GM23338 (cell line): ENCODE measurements around the gene AMPD3. TPM values are rescaled to one million over a fixed set of nuclear protein-coding genes. Genes with fewer than 3 reads are reported as not detected.

Source experiments
- ATAC-seq: fragments of 200-7000 bp; cut with Tn5 transposase; 3 replicates; pipeline ENCODE4 v1.9.1; 2020
- DNase-seq: peaks from one replicate; pipeline ENCODE4 v3.0.0-alpha.2; 2015; ENCODE audit warnings: low spot score
- H2AFZ ChIP-seq: fragments of 200-600 bp; sonication (generic); 2 replicates; pipeline ENCODE4 v1.8.0; 2016; ENCODE audit warnings: antibody characterized with exemption, mild to moderate bottlenecking, moderate library complexity
- H3F3A ChIP-seq: fragments of 200-600 bp; sonication (generic); replicated peaks from 2 replicates; pipeline ENCODE4 v1.8.0; 2017; ENCODE audit warnings: antibody characterized with exemption, mixed run types, low read depth
- H3K27ac ChIP-seq: fragments of 200-600 bp; sonication (generic); 2 replicates; pipeline ENCODE4 v1.6.1; 2016; ENCODE audit warnings: low read depth
- H3K27me3 ChIP-seq: fragments of 200-600 bp; sonication (generic); 2 replicates; pipeline ENCODE4 v1.8.0; 2016; ENCODE audit warnings: mild to moderate bottlenecking, mixed run types, moderate library complexity; ENCODE audit not compliant: insufficient read depth
- H3K36me3 ChIP-seq: fragments of 200-600 bp; sonication (generic); 2 replicates; pipeline ENCODE4 v1.8.0; 2016; ENCODE audit warnings: mild to moderate bottlenecking; ENCODE audit not compliant: insufficient read depth
- H3K4me1 ChIP-seq: fragments of 200-600 bp; sonication (generic); 2 replicates; pipeline ENCODE4 v1.8.0; 2016; ENCODE audit warnings: mild to moderate bottlenecking, moderate library complexity; ENCODE audit not compliant: insufficient read depth
- H3K4me2 ChIP-seq: fragments of 200-600 bp; sonication (generic); 2 replicates; pipeline ENCODE4 v1.7.1; 2017; ENCODE audit warnings: mixed run types
- H3K4me3 ChIP-seq: fragments of 200-600 bp; sonication (generic); 2 replicates; pipeline ENCODE4 v1.6.1; 2016; ENCODE audit warnings: mixed run types
- H3K79me2 ChIP-seq: fragments of 200-600 bp; sonication (generic); replicated peaks from 2 replicates; pipeline ENCODE4 v1.8.0; 2017; ENCODE audit warnings: mild to moderate bottlenecking; ENCODE audit not compliant: insufficient read depth
- H3K9me2 ChIP-seq: fragments of 200-600 bp; sonication (generic); 2 replicates; pipeline ENCODE4 v1.8.0; 2017; ENCODE audit not compliant: insufficient read depth
- H4K20me1 ChIP-seq: fragments of 200-600 bp; sonication (generic); replicated peaks from 2 replicates; pipeline ENCODE4 v1.8.0; 2017; ENCODE audit warnings: mild to moderate bottlenecking; ENCODE audit not compliant: insufficient read depth
- H3K27ac Mint-ChIP-seq: 2 replicates; pipeline ENCODE4 v1.8.0; 2020; ENCODE audit warnings: inconsistent platforms, mild to moderate bottlenecking, moderate library complexity, mixed read lengths
- H3K27me3 Mint-ChIP-seq: 3 replicates; pipeline ENCODE4 v1.8.0; 2022; ENCODE audit warnings: low read depth, mild to moderate bottlenecking, moderate library complexity, mixed read lengths, inconsistent platforms; ENCODE audit not compliant: insufficient read depth, poor library complexity
- H3K36me3 Mint-ChIP-seq: 3 replicates; pipeline ENCODE4 v1.8.0; 2021; ENCODE audit warnings: low read depth, mild to moderate bottlenecking, inconsistent platforms, moderate library complexity, mixed read lengths
- H3K4me1 Mint-ChIP-seq: 3 replicates; pipeline ENCODE4 v1.8.0; 2020; ENCODE audit warnings: mild to moderate bottlenecking, inconsistent platforms, mixed read lengths
- H3K4me3 Mint-ChIP-seq: 3 replicates; pipeline ENCODE4 v1.8.0; 2021; ENCODE audit warnings: moderate library complexity, mild to moderate bottlenecking, inconsistent platforms, mixed read lengths
- H3K9me3 Mint-ChIP-seq: 3 replicates; pipeline ENCODE4 v1.8.0; 2020; ENCODE audit warnings: moderate library complexity, mild to moderate bottlenecking, inconsistent platforms, mixed read lengths
- CREB1 ChIP-seq: fragments of 250-450 bp; sonication (Bioruptor Pico); IDR thresholded peaks from 2 replicates; pipeline ENCODE4 v1.5.0; 2020; ENCODE audit warnings: low read depth, mild to moderate bottlenecking, moderate library complexity
- EZH2 ChIP-seq: fragments of 200-600 bp; sonication (generic); IDR thresholded peaks from one replicate; pipeline ENCODE4 v1.8.0; 2017; ENCODE audit warnings: antibody characterized with exemption, mild to moderate bottlenecking, low read depth; ENCODE audit not compliant: unreplicated experiment
- EZH2phosphoT487 ChIP-seq: fragments of 200-600 bp; sonication (generic); IDR thresholded peaks from one replicate; pipeline ENCODE4 v1.8.1; 2018; ENCODE audit warnings: antibody characterized with exemption; ENCODE audit not compliant: unreplicated experiment
- JUNB ChIP-seq: IDR thresholded peaks from one replicate; pipeline ENCODE4 v1.6.1; 2016; ENCODE audit warnings: antibody characterized with exemption; ENCODE audit not compliant: unreplicated experiment
- NANOG ChIP-seq: IDR thresholded peaks from 2 replicates; pipeline ENCODE4 v1.6.1; 2016; ENCODE audit warnings: antibody characterized with exemption, borderline replicate concordance
- POLR2AphosphoS5 ChIP-seq: IDR thresholded peaks from 2 replicates; pipeline ENCODE4 v1.6.1; 2016; ENCODE audit warnings: antibody characterized with exemption, low read depth
- STAT1 ChIP-seq: IDR thresholded peaks from one replicate; pipeline ENCODE4 v1.6.1; 2016; ENCODE audit warnings: antibody characterized with exemption; ENCODE audit not compliant: unreplicated experiment
- ZNF114 ChIP-seq: fragments of 250-450 bp; sonication (Bioruptor Pico); IDR thresholded peaks from 2 replicates; pipeline ENCODE4 v1.5.0; 2020; ENCODE audit warnings: mild to moderate bottlenecking, moderate library complexity
- ZNF331 ChIP-seq: fragments of 250-450 bp; sonication (Bioruptor Pico); IDR thresholded peaks from 2 replicates; pipeline ENCODE4 v1.5.0; 2020; ENCODE audit warnings: low read depth, mild to moderate bottlenecking, moderate library complexity
- polyA plus RNA-seq: library from polyadenylated mRNA; unstranded; fragments of >200 nt; fragmentation: Nextera tagmentation; extraction: Ambion mirVana; gene quantifications from 2 replicates; pipeline ENCODE4 v1.2.1, GENCODE V29; 2016
- total RNA-seq: library from RNA; depleted of rRNA; stranded (reverse); fragments of >200 nt; shearing (Covaris generic); gene quantifications from 2 replicates; pipeline ENCODE4 v1.2.3, GENCODE V29; 2014
- TF ChIP-seq, protein P1 (sequence below), 2 experiments: fragments of 200-600 bp in 1 of 2; sonication (generic) in 1 of 2; conservative IDR thresholded peaks; 2 replicates each; pipeline versions ENCODE4 v1.5.1 to v1.6.1; 2016 to 2017; ENCODE audit warnings: antibody characterized with exemption in 2 of 2, low read depth in 2 of 2, mild to moderate bottlenecking in 2 of 2, moderate library complexity in 1 of 2
- TF ChIP-seq, protein P2 (sequence below): IDR thresholded peaks from 2 replicates; pipeline ENCODE4 v1.6.1; 2016; ENCODE audit warnings: antibody characterized with exemption
- TF ChIP-seq, protein P3 (sequence below): fragments of 250-450 bp; sonication (Bioruptor Pico); IDR thresholded peaks from 2 replicates; pipeline ENCODE4 v1.5.0; 2020; ENCODE audit warnings: mild to moderate bottlenecking, moderate library complexity
- TF ChIP-seq, protein P4 (sequence below): IDR thresholded peaks from one replicate; pipeline ENCODE4 v1.6.1; 2018; ENCODE audit warnings: antibody characterized with exemption; ENCODE audit not compliant: unreplicated experiment

The AMPD3 gene
- total and polyA plus RNA-seq, 2 experiments from 2014 or later = 1.6 to 2.1 TPM

DNA sequence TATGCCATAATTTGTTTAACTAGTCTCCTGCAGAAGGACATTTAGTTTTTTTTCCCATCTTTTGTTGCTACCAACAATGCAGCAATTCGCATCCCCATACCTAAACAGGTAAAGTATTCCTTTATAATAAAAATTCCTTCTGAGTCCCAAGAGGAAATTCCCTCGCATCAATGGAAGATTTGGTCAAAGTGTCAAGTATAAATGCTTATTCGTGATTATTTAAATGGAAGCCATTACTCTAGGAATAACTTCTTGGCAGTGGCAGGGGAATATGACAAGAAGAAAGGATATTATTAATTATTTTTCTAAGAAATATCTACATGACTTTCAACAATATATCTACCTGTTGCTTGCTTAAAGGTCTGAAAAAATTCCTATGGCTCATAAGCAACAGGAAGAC is 60.4 kb downstream of the AMPD3 start:
- H3K4me1 ChIP-seq = peaks cover 14% of the 10 kb centered on the region
- Mint-ChIP-seq H3K27ac (no peak overlapping the region), H3K27me3 (peaks cover 2% of the 10 kb centered on the region), H3K4me3 (no peak overlapping the region), H3K4me1 (peaks cover 17% of the 10 kb centered on the region), H3K9me3 (no peaks in the 10 kb centered on the region), H3K36me3 (no peaks in the 10 kb centered on the region)
- DNase-seq (no peak), ATAC-seq (no peak)
- H3F3A ChIP-seq = no peaks in the 10 kb centered on the region
- H2AFZ ChIP-seq = no peak overlapping the region
- TF ChIP-seq STAT1 (no peak), ZNF331 (CRISPR knock-in tag) (no peak), CREB1 (CRISPR knock-in tag) (no peak), JUNB (no peak), POLR2AphosphoS5 (no peak), EZH2phosphoT487 (no peak), NANOG (no peak), ZNF114 (no peak), EZH2 (no peak)
- TF ChIP-seq, protein P1, sequence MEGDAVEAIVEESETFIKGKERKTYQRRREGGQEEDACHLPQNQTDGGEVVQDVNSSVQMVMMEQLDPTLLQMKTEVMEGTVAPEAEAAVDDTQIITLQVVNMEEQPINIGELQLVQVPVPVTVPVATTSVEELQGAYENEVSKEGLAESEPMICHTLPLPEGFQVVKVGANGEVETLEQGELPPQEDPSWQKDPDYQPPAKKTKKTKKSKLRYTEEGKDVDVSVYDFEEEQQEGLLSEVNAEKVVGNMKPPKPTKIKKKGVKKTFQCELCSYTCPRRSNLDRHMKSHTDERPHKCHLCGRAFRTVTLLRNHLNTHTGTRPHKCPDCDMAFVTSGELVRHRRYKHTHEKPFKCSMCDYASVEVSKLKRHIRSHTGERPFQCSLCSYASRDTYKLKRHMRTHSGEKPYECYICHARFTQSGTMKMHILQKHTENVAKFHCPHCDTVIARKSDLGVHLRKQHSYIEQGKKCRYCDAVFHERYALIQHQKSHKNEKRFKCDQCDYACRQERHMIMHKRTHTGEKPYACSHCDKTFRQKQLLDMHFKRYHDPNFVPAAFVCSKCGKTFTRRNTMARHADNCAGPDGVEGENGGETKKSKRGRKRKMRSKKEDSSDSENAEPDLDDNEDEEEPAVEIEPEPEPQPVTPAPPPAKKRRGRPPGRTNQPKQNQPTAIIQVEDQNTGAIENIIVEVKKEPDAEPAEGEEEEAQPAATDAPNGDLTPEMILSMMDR (conservative IDR thresholded peaks at IDR 0.05; ENCODE audit: low read depth in 2 of 2) = no peak
- TF ChIP-seq, protein P2, sequence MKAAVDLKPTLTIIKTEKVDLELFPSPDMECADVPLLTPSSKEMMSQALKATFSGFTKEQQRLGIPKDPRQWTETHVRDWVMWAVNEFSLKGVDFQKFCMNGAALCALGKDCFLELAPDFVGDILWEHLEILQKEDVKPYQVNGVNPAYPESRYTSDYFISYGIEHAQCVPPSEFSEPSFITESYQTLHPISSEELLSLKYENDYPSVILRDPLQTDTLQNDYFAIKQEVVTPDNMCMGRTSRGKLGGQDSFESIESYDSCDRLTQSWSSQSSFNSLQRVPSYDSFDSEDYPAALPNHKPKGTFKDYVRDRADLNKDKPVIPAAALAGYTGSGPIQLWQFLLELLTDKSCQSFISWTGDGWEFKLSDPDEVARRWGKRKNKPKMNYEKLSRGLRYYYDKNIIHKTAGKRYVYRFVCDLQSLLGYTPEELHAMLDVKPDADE = no peak
- TF ChIP-seq, protein P3, sequence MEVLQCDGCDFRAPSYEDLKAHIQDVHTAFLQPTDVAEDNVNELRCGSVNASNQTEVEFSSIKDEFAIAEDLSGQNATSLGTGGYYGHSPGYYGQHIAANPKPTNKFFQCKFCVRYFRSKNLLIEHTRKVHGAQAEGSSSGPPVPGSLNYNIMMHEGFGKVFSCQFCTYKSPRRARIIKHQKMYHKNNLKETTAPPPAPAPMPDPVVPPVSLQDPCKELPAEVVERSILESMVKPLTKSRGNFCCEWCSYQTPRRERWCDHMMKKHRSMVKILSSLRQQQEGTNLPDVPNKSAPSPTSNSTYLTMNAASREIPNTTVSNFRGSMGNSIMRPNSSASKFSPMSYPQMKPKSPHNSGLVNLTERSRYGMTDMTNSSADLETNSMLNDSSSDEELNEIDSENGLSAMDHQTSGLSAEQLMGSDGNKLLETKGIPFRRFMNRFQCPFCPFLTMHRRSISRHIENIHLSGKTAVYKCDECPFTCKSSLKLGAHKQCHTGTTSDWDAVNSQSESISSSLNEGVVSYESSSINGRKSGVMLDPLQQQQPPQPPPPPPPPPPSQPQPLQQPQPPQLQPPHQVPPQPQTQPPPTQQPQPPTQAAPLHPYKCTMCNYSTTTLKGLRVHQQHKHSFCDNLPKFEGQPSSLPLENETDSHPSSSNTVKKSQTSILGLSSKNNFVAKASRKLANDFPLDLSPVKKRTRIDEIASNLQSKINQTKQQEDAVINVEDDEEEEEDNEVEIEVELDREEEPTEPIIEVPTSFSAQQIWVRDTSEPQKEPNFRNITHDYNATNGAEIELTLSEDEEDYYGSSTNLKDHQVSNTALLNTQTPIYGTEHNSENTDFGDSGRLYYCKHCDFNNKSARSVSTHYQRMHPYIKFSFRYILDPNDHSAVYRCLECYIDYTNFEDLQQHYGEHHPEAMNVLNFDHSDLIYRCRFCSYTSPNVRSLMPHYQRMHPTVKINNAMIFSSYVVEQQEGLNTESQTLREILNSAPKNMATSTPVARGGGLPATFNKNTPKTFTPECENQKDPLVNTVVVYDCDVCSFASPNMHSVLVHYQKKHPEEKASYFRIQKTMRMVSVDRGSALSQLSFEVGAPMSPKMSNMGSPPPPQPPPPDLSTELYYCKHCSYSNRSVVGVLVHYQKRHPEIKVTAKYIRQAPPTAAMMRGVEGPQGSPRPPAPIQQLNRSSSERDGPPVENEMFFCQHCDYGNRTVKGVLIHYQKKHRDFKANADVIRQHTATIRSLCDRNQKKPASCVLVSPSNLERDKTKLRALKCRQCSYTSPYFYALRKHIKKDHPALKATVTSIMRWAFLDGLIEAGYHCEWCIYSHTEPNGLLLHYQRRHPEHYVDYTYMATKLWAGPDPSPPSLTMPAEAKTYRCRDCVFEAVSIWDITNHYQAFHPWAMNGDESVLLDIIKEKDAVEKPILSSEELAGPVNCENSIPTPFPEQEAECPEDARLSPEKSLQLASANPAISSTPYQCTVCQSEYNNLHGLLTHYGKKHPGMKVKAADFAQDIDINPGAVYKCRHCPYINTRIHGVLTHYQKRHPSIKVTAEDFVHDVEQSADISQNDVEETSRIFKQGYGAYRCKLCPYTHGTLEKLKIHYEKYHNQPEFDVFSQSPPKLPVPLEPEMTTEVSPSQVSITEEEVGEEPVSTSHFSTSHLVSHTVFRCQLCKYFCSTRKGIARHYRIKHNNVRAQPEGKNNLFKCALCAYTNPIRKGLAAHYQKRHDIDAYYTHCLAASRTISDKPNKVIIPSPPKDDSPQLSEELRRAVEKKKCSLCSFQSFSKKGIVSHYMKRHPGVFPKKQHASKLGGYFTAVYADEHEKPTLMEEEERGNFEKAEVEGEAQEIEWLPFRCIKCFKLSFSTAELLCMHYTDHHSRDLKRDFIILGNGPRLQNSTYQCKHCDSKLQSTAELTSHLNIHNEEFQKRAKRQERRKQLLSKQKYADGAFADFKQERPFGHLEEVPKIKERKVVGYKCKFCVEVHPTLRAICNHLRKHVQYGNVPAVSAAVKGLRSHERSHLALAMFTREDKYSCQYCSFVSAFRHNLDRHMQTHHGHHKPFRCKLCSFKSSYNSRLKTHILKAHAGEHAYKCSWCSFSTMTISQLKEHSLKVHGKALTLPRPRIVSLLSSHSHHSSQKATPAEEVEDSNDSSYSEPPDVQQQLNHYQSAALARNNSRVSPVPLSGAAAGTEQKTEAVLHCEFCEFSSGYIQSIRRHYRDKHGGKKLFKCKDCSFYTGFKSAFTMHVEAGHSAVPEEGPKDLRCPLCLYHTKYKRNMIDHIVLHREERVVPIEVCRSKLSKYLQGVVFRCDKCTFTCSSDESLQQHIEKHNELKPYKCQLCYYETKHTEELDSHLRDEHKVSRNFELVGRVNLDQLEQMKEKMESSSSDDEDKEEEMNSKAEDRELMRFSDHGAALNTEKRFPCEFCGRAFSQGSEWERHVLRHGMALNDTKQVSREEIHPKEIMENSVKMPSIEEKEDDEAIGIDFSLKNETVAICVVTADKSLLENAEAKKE (CRISPR knock-in tag) = no peak
- TF ChIP-seq, protein P4, sequence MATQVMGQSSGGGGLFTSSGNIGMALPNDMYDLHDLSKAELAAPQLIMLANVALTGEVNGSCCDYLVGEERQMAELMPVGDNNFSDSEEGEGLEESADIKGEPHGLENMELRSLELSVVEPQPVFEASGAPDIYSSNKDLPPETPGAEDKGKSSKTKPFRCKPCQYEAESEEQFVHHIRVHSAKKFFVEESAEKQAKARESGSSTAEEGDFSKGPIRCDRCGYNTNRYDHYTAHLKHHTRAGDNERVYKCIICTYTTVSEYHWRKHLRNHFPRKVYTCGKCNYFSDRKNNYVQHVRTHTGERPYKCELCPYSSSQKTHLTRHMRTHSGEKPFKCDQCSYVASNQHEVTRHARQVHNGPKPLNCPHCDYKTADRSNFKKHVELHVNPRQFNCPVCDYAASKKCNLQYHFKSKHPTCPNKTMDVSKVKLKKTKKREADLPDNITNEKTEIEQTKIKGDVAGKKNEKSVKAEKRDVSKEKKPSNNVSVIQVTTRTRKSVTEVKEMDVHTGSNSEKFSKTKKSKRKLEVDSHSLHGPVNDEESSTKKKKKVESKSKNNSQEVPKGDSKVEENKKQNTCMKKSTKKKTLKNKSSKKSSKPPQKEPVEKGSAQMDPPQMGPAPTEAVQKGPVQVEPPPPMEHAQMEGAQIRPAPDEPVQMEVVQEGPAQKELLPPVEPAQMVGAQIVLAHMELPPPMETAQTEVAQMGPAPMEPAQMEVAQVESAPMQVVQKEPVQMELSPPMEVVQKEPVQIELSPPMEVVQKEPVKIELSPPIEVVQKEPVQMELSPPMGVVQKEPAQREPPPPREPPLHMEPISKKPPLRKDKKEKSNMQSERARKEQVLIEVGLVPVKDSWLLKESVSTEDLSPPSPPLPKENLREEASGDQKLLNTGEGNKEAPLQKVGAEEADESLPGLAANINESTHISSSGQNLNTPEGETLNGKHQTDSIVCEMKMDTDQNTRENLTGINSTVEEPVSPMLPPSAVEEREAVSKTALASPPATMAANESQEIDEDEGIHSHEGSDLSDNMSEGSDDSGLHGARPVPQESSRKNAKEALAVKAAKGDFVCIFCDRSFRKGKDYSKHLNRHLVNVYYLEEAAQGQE = no peak
- H3K27ac ChIP-seq = no peak overlapping the region
- H3K4me2 ChIP-seq = no peak overlapping the region
- H3K27me3 ChIP-seq = no peaks in the 10 kb centered on the region
- H3K36me3 ChIP-seq = no peaks in the 10 kb centered on the region
- no peak overlapping the region for H3K4me3 ChIP-seq
- no peaks in the 10 kb centered on the region for H4K20me1 ChIP-seq
- H3K9me2 ChIP-seq = no peaks in the 10 kb centered on the region
- no peaks in the 10 kb centered on the region for H3K79me2 ChIP-seq
